ENCODE data around the gene RBBP4.
"Not testable (repeated sequence)": the region's sequence is repeated elsewhere in the genome, so short reads cannot be mapped to it uniquely, and the experiment has no call there.

The RBBP4 gene

GRCh38 chr1:32652244-32652962, 1.4 kb downstream of the RBBP4 start:
- DNase-seq (ENCODE audit: low read depth) = no peak
- in situ Hi-C loops (cut with HindIII; ENCODE audit: low sequenced_read_pairs) = no loop called here
- TF ChIP-seq, protein P1, sequence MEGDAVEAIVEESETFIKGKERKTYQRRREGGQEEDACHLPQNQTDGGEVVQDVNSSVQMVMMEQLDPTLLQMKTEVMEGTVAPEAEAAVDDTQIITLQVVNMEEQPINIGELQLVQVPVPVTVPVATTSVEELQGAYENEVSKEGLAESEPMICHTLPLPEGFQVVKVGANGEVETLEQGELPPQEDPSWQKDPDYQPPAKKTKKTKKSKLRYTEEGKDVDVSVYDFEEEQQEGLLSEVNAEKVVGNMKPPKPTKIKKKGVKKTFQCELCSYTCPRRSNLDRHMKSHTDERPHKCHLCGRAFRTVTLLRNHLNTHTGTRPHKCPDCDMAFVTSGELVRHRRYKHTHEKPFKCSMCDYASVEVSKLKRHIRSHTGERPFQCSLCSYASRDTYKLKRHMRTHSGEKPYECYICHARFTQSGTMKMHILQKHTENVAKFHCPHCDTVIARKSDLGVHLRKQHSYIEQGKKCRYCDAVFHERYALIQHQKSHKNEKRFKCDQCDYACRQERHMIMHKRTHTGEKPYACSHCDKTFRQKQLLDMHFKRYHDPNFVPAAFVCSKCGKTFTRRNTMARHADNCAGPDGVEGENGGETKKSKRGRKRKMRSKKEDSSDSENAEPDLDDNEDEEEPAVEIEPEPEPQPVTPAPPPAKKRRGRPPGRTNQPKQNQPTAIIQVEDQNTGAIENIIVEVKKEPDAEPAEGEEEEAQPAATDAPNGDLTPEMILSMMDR (IDR thresholded peaks at IDR 0.05; ENCODE audit: low read depth, low read length, missing control alignments) = no peak
- H3K4me3 ChIP-seq (ENCODE audit: low read depth, low read length) = peak overlapping the region; percentile 87

DNA sequence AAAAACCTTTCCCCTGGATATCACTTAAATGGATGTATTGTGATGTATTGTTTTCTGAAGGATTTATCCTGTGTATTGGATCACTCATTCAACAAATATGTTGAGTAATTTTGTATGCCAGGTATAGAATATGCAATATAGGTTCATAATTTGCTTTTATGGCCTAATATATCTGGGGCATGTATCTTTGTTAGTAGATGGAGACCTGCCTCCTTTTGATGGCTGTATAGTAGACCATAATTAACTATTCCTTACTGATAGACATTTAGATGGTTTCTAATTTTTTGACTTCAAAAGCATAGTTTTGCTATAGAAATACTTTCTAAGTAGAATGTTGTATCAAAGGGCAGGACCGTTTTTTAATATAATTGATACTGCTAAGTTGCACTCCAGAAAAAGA, 8.6 kb downstream of the RBBP4 start:
- DNase-seq (ENCODE audit: low read depth) = no peak
- TF ChIP-seq, protein P1 (IDR thresholded peaks at IDR 0.05; ENCODE audit: low read depth, low read length, missing control alignments) = no peak
- H3K4me3 ChIP-seq (ENCODE audit: low read depth, low read length) = no peak overlapping the region
- in situ Hi-C loops (cut with HindIII; ENCODE audit: low sequenced_read_pairs) = no loop called here

DNA sequence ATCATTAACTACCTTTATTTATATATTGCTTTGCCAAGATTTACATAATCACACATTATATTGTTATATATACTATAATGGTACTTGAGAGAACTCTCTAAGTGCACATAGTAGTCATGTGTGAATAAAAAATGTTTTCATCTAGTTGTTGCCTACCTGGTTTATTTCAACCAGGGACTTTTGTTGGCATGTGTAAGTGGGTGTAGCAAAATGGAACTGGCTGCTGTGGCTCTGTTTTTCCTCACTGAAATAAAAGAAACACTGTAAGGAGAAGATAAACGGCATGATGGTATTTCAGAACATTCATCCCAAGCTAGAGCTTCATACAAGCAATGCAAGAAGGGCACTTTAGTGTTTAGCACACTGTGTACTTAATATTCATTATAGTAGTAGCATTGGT, 14.9 kb downstream of the RBBP4 start:
- in situ Hi-C loops (cut with HindIII; ENCODE audit: low sequenced_read_pairs) = no loop called here
- DNase-seq (ENCODE audit: low read depth) = no peak
- H3K4me3 ChIP-seq (ENCODE audit: low read depth, low read length) = no peak overlapping the region
- TF ChIP-seq, protein P1 (IDR thresholded peaks at IDR 0.05; ENCODE audit: low read depth, low read length, missing control alignments) = no peak

GRCh38 chr1:32666901-32667566, 16.0 kb downstream of the RBBP4 start:
- no peak overlapping the region for H3K4me3 ChIP-seq (ENCODE audit: low read depth, low read length)
- TF ChIP-seq, protein P1 (IDR thresholded peaks at IDR 0.05; ENCODE audit: low read depth, low read length, missing control alignments) = no peak
- in situ Hi-C loops (cut with HindIII; ENCODE audit: low sequenced_read_pairs) = no loop called here
- DNase-seq (ENCODE audit: low read depth) = no peak

DNA sequence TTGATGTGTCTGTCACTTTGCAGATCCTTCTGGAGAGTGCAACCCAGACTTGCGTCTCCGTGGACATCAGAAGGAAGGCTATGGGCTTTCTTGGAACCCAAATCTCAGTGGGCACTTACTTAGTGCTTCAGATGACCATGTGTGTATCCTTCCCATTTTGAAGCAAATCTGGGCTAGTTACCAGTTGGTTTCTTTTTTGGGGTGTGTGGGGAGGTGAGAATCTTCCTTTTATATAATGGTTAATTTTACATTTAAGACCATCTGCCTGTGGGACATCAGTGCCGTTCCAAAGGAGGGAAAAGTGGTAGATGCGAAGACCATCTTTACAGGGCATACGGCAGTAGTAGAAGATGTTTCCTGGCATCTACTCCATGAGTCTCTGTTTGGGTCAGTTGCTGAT, 17.7 kb downstream of the RBBP4 start:
- in situ Hi-C loops (cut with HindIII; ENCODE audit: low sequenced_read_pairs); H3K4me3 ChIP-seq (ENCODE audit: low read depth, low read length); DNase-seq (ENCODE audit: low read depth): not testable (repeated sequence)

- no peak for DNase-seq (ENCODE audit: low read depth)
- H3K4me3 ChIP-seq (ENCODE audit: low read depth, low read length) = no peak overlapping the region
- TF ChIP-seq, protein P1 (IDR thresholded peaks at IDR 0.05; ENCODE audit: low read depth, low read length, missing control alignments) = no peak
- in situ Hi-C loops (cut with HindIII; ENCODE audit: low sequenced_read_pairs) = no loop called here
Measured at GRCh38 chr1:32676945-32677344, 25.9 kb downstream of the RBBP4 start.

GRCh38 chr1:32679993-32680392, 29.0 kb downstream of the RBBP4 start:
- in situ Hi-C loops (cut with HindIII; ENCODE audit: low sequenced_read_pairs) = not testable (repeated sequence)

More at GRCh38 chr1:32679993-32680392, 29.0 kb downstream of the RBBP4 start:
- H3K4me3 ChIP-seq (ENCODE audit: low read depth, low read length); DNase-seq (ENCODE audit: low read depth): not testable (repeated sequence)

Measured in astrocyte of the cerebellum (primary cell).